Osteocyte (in vitro differentiated cells): ENCODE measurements around the gene PTPRN2. TPM values are rescaled to one million over a fixed set of nuclear protein-coding genes. Genes with fewer than 3 reads are reported as not detected.

Experiments used
- DNase-seq: peaks from one replicate; pipeline ENCODE4 v3.0.0; 2021; ENCODE audit warnings: mixed read lengths; ENCODE audit not compliant: unreplicated experiment; ENCODE audit errors: extremely low spot score
- H3K27ac Mint-ChIP-seq: one replicate; pipeline ENCODE4 v1.8.0; 2021; ENCODE audit warnings: mild to moderate bottlenecking, mixed read lengths; ENCODE audit not compliant: unreplicated experiment
- H3K27me3 Mint-ChIP-seq: one replicate; pipeline ENCODE4 v1.8.0; 2021; ENCODE audit warnings: mixed read lengths; ENCODE audit not compliant: unreplicated experiment
- H3K36me3 Mint-ChIP-seq: one replicate; pipeline ENCODE4 v1.8.0; 2021; ENCODE audit warnings: mixed read lengths; ENCODE audit not compliant: unreplicated experiment
- H3K4me1 Mint-ChIP-seq: one replicate; pipeline ENCODE4 v1.8.0; 2021; ENCODE audit warnings: mixed read lengths; ENCODE audit not compliant: unreplicated experiment
- H3K4me3 Mint-ChIP-seq: one replicate; pipeline ENCODE4 v1.8.0; 2021; ENCODE audit warnings: mild to moderate bottlenecking, moderate library complexity, mixed read lengths; ENCODE audit not compliant: unreplicated experiment
- H3K9me3 Mint-ChIP-seq: one replicate; pipeline ENCODE4 v1.8.0; 2021; ENCODE audit warnings: mixed read lengths; ENCODE audit not compliant: unreplicated experiment
- CTCF ChIP-seq: fragments of 200-600 bp; sonication (generic); IDR thresholded peaks from 2 replicates; pipeline ENCODE4 v1.5.0; 2021; ENCODE audit warnings: antibody characterized with exemption, mild to moderate bottlenecking, moderate library complexity
- total RNA-seq: library from RNA; stranded (reverse); gene quantifications from 2 replicates; pipeline ENCODE4 v1.2.1, GENCODE V29; 2021

The PTPRN2 gene
- total RNA-seq, 1 donor from 2014 or later = 0.59 TPM

- H3K36me3 Mint-ChIP-seq = no peaks in the 10 kb centered on the region
- H3K4me3 Mint-ChIP-seq = no peak overlapping the region
Observed at GRCh38 chr7:158238616-158239289, 348.9 kb downstream of the PTPRN2 start.

GRCh38 chr7:158237672-158238335 lies 349.8 kb downstream of the PTPRN2 start:
- no peak for DNase-seq
- TF ChIP-seq CTCF = no peak
- Mint-ChIP-seq H3K9me3 (peaks cover 48% of the 10 kb centered on the region), H3K4me1 (no peaks in the 10 kb centered on the region), H3K27ac (no peak overlapping the region), H3K36me3 (no peaks in the 10 kb centered on the region), H3K27me3 (no peaks in the 10 kb centered on the region), H3K4me3 (no peak overlapping the region)

More at GRCh38 chr7:158238616-158239289, 348.9 kb downstream of the PTPRN2 start:
- H3K27ac Mint-ChIP-seq = no peak overlapping the region
- H3K27me3 Mint-ChIP-seq = no peaks in the 10 kb centered on the region
- no peak for DNase-seq
- H3K9me3 Mint-ChIP-seq = peaks cover 45% of the 10 kb centered on the region
- H3K4me1 Mint-ChIP-seq = no peaks in the 10 kb centered on the region
- no peak for TF ChIP-seq CTCF

- peaks cover 49% of the 10 kb centered on the region for H3K9me3 Mint-ChIP-seq
- no peak overlapping the region for H3K4me3 Mint-ChIP-seq
- H3K27ac Mint-ChIP-seq = no peak overlapping the region
- H3K4me1 Mint-ChIP-seq = no peaks in the 10 kb centered on the region
- TF ChIP-seq CTCF = no peak
- no peaks in the 10 kb centered on the region for H3K36me3 Mint-ChIP-seq
- no peak for DNase-seq
- no peaks in the 10 kb centered on the region for H3K27me3 Mint-ChIP-seq
Observed at GRCh38 chr7:158236400-158236799, 351.2 kb downstream of the PTPRN2 start.

GRCh38 chr7:158235862-158236261 lies 351.8 kb downstream of the PTPRN2 start:
- Mint-ChIP-seq H3K36me3 (no peaks in the 10 kb centered on the region), H3K27me3 (no peaks in the 10 kb centered on the region), H3K9me3 (peaks cover 54% of the 10 kb centered on the region), H3K4me3 (no peak overlapping the region), H3K27ac (no peak overlapping the region), H3K4me1 (no peaks in the 10 kb centered on the region)
- DNase-seq = no peak
- no peak for TF ChIP-seq CTCF

- Mint-ChIP-seq H3K36me3 (no peaks in the 10 kb centered on the region), H3K27ac (no peak overlapping the region), H3K27me3 (no peaks in the 10 kb centered on the region), H3K4me1 (no peaks in the 10 kb centered on the region), H3K9me3 (peaks cover 76% of the 10 kb centered on the region), H3K4me3 (no peak overlapping the region)
- no peak for TF ChIP-seq CTCF
- no peak for DNase-seq
Observed at GRCh38 chr7:158229945-158230344, 357.7 kb downstream of the PTPRN2 start.
